ENCODE measurements around the gene FUCA2.

Gene FUCA2

GRCh38 chr6:143504369-143504768, 7.2 kb downstream of the FUCA2 start:
- Histone ChIP-seq H3K36me3 (replicated peaks; ENCODE audit: low read depth, low read length) (peaks cover 17% of the 10 kb centered on the region), H3K4me3 (ENCODE audit: low read length) (no peak overlapping the region), H3K27ac (ENCODE audit: low read length) (no peak overlapping the region), H3K27me3 (ENCODE audit: low read depth, low read length) (no peaks in the 10 kb centered on the region), H3K4me1 (ENCODE audit: low read length) (peaks cover 52% of the 10 kb centered on the region), H3K79me2 (ENCODE audit: low read length) (peaks cover 4% of the 10 kb centered on the region), H3K9me3 (ENCODE audit: insufficient read depth, low read length) (no peaks in the 10 kb centered on the region), H2AFZ (ENCODE audit: low read depth, low read length) (no peak overlapping the region), H4K20me1 (ENCODE audit: insufficient read depth, low read length) (no peaks in the 10 kb centered on the region), H3K4me2 (ENCODE audit: low read length) (peak overlapping the region; percentile 55; the same call in 1 of the 2 replicates), H3K9ac (ENCODE audit: low read length) (no peak overlapping the region)
- TF ChIP-seq EZH2phosphoT487 (IDR thresholded peaks at IDR 0.05; ENCODE audit: low read depth) = no peak

DNA sequence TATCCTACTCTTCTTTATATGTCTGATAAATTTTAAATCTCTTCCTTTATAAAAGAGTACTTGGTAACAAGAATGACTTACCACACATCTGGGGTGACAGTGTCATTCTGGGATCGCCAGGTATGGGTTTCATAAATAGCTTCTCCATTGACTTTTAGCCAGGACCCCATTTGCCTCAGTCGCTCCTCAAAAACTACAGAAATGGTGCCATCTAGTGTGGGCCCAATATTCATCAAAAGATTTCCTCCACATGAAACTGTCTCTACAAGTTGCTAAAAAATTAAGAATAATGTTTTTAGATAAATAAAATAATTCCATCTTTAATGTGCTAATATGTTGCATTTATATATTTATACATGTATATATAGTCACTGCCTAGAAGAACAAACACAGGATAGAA, 9.7 kb downstream of the FUCA2 start:
- H3K4me1 ChIP-seq (ENCODE audit: low read length) = peaks cover 35% of the 10 kb centered on the region
- peak overlapping the region; percentile 18; the same call in 1 of the 2 replicates for H3K4me2 ChIP-seq (ENCODE audit: low read length)
- H2AFZ ChIP-seq (ENCODE audit: low read depth, low read length) = no peak overlapping the region
- H3K27me3 ChIP-seq (ENCODE audit: low read depth, low read length) = no peaks in the 10 kb centered on the region
- H3K9me3 ChIP-seq (ENCODE audit: insufficient read depth, low read length) = no peaks in the 10 kb centered on the region
- peaks cover 15% of the 10 kb centered on the region for H3K36me3 ChIP-seq (replicated peaks; ENCODE audit: low read depth, low read length)
- no peak for TF ChIP-seq EZH2phosphoT487 (IDR thresholded peaks at IDR 0.05; ENCODE audit: low read depth)
- TF ChIP-seq, protein P1, sequence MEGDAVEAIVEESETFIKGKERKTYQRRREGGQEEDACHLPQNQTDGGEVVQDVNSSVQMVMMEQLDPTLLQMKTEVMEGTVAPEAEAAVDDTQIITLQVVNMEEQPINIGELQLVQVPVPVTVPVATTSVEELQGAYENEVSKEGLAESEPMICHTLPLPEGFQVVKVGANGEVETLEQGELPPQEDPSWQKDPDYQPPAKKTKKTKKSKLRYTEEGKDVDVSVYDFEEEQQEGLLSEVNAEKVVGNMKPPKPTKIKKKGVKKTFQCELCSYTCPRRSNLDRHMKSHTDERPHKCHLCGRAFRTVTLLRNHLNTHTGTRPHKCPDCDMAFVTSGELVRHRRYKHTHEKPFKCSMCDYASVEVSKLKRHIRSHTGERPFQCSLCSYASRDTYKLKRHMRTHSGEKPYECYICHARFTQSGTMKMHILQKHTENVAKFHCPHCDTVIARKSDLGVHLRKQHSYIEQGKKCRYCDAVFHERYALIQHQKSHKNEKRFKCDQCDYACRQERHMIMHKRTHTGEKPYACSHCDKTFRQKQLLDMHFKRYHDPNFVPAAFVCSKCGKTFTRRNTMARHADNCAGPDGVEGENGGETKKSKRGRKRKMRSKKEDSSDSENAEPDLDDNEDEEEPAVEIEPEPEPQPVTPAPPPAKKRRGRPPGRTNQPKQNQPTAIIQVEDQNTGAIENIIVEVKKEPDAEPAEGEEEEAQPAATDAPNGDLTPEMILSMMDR (IDR thresholded peaks at IDR 0.05; ENCODE audit: low read depth, low read length) = peak; percentile 50
- H3K4me3 ChIP-seq (ENCODE audit: low read length) = no peak overlapping the region
- no peak overlapping the region for H3K9ac ChIP-seq (ENCODE audit: low read length)
- no peaks in the 10 kb centered on the region for H4K20me1 ChIP-seq (ENCODE audit: insufficient read depth, low read length)
- H3K79me2 ChIP-seq (ENCODE audit: low read length) = no peaks in the 10 kb centered on the region
- H3K27ac ChIP-seq (ENCODE audit: low read length) = no peak overlapping the region

- no peaks in the 10 kb centered on the region for H3K79me2 ChIP-seq (ENCODE audit: low read length)
- H3K9ac ChIP-seq (ENCODE audit: low read length) = no peak overlapping the region
- peaks cover 4% of the 10 kb centered on the region for H3K36me3 ChIP-seq (replicated peaks; ENCODE audit: low read depth, low read length)
- no peaks in the 10 kb centered on the region for H3K9me3 ChIP-seq (ENCODE audit: insufficient read depth, low read length)
- no peak overlapping the region for H3K4me2 ChIP-seq (ENCODE audit: low read length)
- H2AFZ ChIP-seq (ENCODE audit: low read depth, low read length) = no peak overlapping the region
- no peaks in the 10 kb centered on the region for H4K20me1 ChIP-seq (ENCODE audit: insufficient read depth, low read length)
- TF ChIP-seq, protein P1 (IDR thresholded peaks at IDR 0.05; ENCODE audit: low read depth, low read length) = no peak
- TF ChIP-seq EZH2phosphoT487 (IDR thresholded peaks at IDR 0.05; ENCODE audit: low read depth) = no peak
- H3K4me1 ChIP-seq (ENCODE audit: low read length) = peaks cover 10% of the 10 kb centered on the region
- no peak overlapping the region for H3K27ac ChIP-seq (ENCODE audit: low read length)
- no peaks in the 10 kb centered on the region for H3K27me3 ChIP-seq (ENCODE audit: low read depth, low read length)
- H3K4me3 ChIP-seq (ENCODE audit: low read length) = no peak overlapping the region
Observed at GRCh38 chr6:143498428-143498827, 13.1 kb downstream of the FUCA2 start.

DNA sequence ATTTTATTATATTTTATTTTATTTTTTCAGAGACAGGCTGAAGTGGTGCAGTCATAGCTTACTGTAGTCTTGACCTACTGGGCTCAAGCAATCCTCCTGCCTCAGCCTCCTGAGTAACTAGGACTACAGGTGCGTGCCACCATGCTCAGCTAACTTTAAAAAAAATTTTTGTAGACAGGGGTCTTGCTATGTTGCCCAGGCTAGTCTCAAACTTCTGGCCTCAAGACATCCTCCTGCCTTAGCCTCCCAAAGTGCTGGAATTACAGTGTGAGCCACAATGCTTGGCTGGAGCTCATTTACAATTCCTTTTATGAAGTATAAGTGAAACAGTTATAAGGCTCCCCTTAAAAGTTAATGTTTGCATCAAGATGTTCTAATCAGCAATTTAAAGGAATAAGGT, 14.5 kb downstream of the FUCA2 start:
- H3K36me3 ChIP-seq (replicated peaks; ENCODE audit: low read depth, low read length) = peaks cover 4% of the 10 kb centered on the region
- H3K9ac ChIP-seq (ENCODE audit: low read length) = no peak overlapping the region
- H3K4me1 ChIP-seq (ENCODE audit: low read length) = peaks cover 10% of the 10 kb centered on the region
- no peak overlapping the region for H3K27ac ChIP-seq (ENCODE audit: low read length)
- H4K20me1 ChIP-seq (ENCODE audit: insufficient read depth, low read length) = no peaks in the 10 kb centered on the region
- H2AFZ ChIP-seq (ENCODE audit: low read depth, low read length) = no peak overlapping the region
- no peaks in the 10 kb centered on the region for H3K27me3 ChIP-seq (ENCODE audit: low read depth, low read length)
- no peak for TF ChIP-seq EZH2phosphoT487 (IDR thresholded peaks at IDR 0.05; ENCODE audit: low read depth)
- TF ChIP-seq, protein P1 (IDR thresholded peaks at IDR 0.05; ENCODE audit: low read depth, low read length) = no peak
- H3K79me2 ChIP-seq (ENCODE audit: low read length) = no peaks in the 10 kb centered on the region
- no peak overlapping the region for H3K4me2 ChIP-seq (ENCODE audit: low read length)
- no peak overlapping the region for H3K4me3 ChIP-seq (ENCODE audit: low read length)
- no peaks in the 10 kb centered on the region for H3K9me3 ChIP-seq (ENCODE audit: insufficient read depth, low read length)

DNA sequence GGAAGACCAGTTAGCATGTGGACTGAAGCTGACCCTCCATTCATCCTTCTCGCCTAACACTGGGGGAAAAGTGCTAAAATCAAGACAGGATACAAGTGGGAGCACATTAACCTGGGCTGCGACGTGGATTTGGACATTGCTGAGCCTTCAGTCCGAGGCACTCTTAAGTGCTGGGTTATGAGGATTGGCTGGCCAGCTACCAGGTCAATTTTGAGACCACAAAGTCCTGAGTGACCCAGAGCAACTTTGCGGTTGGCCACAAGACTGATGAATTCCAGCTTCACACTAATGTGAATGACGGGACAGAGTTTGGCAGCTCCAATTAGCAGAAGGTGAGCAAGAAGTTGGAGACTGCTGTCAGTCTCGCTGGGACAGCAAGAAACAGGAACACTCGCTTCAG, 20.7 kb downstream of the FUCA2 start:
- Histone ChIP-seq H2AFZ (ENCODE audit: low read depth, low read length) (no peak overlapping the region), H3K4me1 (ENCODE audit: low read length) (no peaks in the 10 kb centered on the region)

More for the DNA sequence above, 20.7 kb downstream of the FUCA2 start:
- H4K20me1 ChIP-seq (ENCODE audit: insufficient read depth, low read length) = no peaks in the 10 kb centered on the region
- H3K79me2 ChIP-seq (ENCODE audit: low read length) = no peaks in the 10 kb centered on the region
- no peak overlapping the region for H3K27ac ChIP-seq (ENCODE audit: low read length)
- TF ChIP-seq, protein P1 (IDR thresholded peaks at IDR 0.05; ENCODE audit: low read depth, low read length) = no peak
- TF ChIP-seq EZH2phosphoT487 (IDR thresholded peaks at IDR 0.05; ENCODE audit: low read depth) = no peak
- no peak overlapping the region for H3K9ac ChIP-seq (ENCODE audit: low read length)
- H3K9me3 ChIP-seq (ENCODE audit: insufficient read depth, low read length) = no peaks in the 10 kb centered on the region
- H3K27me3 ChIP-seq (ENCODE audit: low read depth, low read length) = no peaks in the 10 kb centered on the region
- no peak overlapping the region for H3K4me2 ChIP-seq (ENCODE audit: low read length)
- no peaks in the 10 kb centered on the region for H3K36me3 ChIP-seq (replicated peaks; ENCODE audit: low read depth, low read length)
- no peak overlapping the region for H3K4me3 ChIP-seq (ENCODE audit: low read length)
